ENCODE results near the gene RIPK3.

The RIPK3 gene

GRCh38 chr14:24322672-24323071 lies 17.1 kb downstream of the RIPK3 start:
- no peak for DNase-seq (ENCODE audit: low read depth in 2 of 2)

- DNase-seq (ENCODE audit: low read depth in 2 of 2): no peak
These were observed 18.4 kb downstream of the RIPK3 start for GRCh38 chr14:24321212-24321975.

DNA sequence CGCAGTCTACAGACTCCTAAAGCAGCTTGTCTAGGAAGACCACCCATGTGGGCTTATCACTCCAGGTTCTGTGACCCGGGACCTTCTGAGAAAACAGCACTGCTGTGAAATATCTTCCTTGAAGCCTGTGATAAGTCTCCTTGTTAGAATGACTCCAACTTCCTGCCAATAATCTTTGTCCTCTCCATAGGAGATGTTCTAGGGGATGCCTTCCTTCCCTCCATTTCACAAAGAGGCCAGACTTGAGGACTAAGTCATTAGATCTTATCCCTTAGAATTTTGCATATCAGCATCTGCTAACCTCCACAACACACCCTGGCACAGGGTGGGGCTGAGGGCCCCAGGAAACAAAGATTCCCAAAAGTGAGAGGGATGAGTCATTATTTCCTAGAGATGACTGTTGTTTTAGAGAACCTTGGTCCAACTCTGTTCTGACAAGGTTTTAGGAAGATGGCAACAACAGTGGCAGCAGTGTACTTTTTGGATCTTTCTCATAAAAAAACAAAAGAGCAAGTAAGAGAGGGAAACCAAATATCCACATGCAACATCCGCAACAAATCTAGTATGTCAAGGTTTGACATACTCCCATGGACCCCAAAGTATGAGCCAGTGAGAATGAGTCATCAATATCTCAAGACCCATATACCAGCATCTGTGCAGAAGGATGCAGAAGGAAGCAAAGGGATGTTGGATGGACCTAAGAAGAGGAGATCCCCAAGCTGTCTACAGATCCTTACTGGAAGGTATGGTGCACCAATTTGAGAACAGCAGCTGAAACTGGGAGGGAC lies 22.5 kb downstream of the RIPK3 start:
- DNase-seq (ENCODE audit: low read depth in 2 of 2): no peak

DNA sequence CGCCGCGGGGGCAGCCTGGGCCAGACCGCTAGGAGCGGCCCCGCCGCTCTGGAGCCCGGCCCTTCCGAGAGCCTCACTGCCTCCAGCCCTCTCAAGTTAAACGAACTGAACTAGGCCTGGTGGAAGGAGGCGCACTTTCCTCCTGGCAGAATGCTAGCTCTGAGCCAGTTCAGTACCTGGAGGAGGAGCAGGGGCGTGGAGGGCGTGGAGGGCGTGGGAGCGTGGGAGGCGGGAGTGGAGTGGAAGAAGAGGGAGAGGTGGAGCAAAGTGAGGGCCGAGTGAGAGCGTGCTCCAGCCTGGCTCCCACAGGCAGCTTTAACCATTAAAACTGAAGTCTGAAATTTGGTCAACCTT lies 23.2 kb downstream of the RIPK3 start:
- no peak for DNase-seq (ENCODE audit: low read depth in 2 of 2)

DNA sequence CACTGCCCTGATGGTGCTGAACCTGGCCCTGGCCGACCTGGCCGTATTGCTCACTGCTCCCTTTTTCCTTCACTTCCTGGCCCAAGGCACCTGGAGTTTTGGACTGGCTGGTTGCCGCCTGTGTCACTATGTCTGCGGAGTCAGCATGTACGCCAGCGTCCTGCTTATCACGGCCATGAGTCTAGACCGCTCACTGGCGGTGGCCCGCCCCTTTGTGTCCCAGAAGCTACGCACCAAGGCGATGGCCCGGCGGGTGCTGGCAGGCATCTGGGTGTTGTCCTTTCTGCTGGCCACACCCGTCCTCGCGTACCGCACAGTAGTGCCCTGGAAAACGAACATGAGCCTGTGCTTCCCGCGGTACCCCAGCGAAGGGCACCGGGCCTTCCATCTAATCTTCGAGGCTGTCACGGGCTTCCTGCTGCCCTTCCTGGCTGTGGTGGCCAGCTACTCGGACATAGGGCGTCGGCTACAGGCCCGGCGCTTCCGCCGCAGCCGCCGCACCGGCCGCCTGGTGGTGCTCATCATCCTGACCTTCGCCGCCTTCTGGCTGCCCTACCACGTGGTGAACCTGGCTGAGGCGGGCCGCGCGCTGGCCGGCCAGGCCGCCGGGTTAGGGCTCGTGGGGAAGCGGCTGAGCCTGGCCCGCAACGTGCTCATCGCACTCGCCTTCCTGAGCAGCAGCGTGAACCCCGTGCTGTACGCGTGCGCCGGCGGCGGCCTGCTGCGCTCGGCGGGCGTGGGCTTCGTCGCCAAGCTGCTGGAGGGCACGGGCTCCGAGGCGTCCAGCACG lies 23.8 kb downstream of the RIPK3 start:
- DNase-seq (ENCODE audit: low read depth in 2 of 2): no peak

DNA sequence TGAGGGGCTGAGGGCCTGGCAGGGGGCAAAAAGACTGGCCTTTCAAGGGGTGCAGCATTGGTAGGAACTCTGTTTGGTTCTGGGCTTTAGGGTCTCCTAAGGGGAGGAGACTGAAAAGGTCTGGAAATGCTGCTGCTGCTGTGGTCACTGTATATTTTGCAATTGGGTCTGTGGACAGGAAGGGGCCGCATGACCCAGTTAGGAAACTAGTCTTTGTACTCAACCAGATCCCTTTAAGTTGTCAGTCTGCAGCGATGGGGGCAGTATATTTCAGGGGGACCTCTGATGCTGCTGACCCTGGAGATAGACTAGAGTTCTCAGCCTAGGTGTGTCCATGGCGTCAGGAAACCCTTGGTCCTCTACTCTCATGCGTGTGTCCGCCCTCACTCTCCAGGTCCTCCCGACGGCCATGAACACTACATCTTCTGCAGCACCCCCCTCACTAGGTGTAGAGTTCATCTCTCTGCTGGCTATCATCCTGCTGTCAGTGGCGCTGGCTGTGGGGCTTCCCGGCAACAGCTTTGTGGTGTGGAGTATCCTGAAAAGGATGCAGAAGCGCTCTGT lies 24.5 kb downstream of the RIPK3 start:
- no peak for DNase-seq (ENCODE audit: low read depth in 2 of 2)

DNA sequence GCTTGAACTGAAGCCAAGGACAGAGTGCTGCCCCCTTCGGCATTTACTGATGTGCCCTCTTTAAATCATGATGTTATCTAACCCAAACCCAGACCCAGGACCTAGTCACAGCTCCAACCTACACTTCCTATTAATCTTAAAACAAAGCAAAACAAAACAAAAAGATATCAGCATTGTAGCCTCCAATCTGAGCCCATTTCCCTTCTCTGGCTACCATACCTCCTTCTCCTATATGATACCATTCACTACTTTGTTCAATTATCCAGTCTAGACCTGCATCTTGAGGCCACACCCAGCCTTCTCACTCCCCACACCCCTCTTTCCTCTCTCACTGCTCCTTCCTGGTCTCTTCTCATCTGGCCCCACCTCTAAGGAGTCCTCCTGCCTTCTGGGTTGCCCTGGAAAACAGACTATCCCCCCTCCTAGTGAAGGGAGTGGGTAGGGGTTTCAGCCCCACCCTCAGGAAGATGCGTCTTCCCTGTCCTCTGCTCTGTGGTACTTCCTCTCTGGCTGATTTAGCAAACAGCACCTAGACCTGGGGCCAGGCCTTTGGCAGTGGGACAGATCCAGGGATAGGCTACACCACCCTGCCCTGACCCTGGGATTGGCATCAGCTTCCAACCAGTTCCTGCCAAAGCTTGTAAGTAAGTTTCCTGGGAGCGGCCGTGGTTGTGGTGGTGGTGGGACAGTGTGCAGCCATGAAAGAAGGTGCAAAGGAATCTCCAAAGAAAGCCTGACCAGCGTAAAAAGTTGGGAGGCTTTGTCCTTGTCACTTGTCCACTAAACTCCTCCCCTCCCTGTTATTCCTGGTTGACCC lies 25.2 kb downstream of the RIPK3 start:
- no peak for DNase-seq (ENCODE audit: low read depth in 2 of 2)

- no peak for DNase-seq (ENCODE audit: low read depth in 2 of 2)
These were observed 25.9 kb downstream of the RIPK3 start for GRCh38 chr14:24313913-24314312.

DNA sequence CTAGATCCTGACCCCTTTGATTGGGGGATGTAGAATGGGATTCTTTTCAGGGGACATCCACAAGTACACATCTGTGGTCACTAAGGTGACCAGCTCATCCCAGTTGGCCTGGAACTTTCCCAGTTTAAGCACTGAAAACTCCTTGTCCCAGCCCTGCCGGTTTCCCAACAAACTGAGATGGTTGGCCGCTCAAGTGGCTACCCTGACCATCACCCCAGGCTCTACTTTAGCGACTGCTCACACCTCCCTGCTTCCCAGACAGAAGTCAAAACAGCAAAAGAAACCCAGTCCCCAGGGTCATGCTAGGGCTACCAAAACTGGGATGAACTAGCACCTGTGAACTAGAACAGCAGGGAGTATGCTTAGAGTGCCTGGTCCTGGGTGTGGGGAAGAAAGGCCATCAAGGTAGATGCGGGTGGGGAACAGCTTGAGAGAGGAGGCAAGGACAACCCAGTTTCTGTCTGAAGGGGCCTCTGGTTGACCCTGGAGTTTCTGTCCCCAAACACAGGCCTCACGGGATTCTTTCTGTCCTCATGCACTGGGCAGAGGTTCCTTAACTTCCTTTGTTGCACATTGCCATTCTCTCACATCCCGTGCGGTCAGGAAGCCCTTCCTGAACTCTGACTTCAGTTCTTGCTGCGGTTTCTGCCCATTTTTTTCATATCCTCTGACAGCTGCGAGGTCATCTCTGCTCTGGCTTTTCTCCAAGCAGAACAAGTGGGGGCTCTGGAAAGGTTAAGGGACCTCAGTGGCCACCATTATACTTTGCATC lies 26.9 kb downstream of the RIPK3 start:
- DNase-seq (ENCODE audit: low read depth in 2 of 2): no peak

GRCh38 chr14:24311837-24312615 lies 27.8 kb downstream of the RIPK3 start:
- no peak for DNase-seq (ENCODE audit: low read depth in 2 of 2)

- peak in 1 of 2 donors; percentile 44 for DNase-seq (ENCODE audit: low read depth in 2 of 2)
These were observed 28.9 kb downstream of the RIPK3 start, which contains the start of gene LTB4R for GRCh38 chr14:24310646-24311604. TSS of gene LTB4R (plus strand) at chr14:24311502. CDS start at chr14:24315652, 4,150 bp downstream.

DNA sequence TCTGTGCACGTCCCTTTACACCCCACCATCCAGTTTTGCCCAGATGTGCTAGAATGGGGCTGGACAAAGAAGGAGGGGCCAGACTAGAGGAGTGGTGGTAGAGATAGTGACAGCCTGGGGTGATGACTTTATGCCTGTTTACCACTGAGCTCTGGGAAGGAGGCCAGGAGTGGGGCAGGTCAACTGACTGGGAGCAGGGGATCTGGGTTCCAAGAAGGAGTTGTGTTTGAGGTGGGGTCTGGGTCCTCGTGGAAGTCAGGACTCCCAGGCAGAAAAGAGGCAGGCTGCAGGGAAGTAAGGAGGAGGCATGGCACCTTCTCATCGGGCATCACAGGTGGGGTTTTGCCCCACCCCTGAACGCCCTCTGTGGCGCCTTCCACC lies 29.5 kb downstream of the RIPK3 start:
- DNase-seq (ENCODE audit: low read depth in 2 of 2): no peak

DNA sequence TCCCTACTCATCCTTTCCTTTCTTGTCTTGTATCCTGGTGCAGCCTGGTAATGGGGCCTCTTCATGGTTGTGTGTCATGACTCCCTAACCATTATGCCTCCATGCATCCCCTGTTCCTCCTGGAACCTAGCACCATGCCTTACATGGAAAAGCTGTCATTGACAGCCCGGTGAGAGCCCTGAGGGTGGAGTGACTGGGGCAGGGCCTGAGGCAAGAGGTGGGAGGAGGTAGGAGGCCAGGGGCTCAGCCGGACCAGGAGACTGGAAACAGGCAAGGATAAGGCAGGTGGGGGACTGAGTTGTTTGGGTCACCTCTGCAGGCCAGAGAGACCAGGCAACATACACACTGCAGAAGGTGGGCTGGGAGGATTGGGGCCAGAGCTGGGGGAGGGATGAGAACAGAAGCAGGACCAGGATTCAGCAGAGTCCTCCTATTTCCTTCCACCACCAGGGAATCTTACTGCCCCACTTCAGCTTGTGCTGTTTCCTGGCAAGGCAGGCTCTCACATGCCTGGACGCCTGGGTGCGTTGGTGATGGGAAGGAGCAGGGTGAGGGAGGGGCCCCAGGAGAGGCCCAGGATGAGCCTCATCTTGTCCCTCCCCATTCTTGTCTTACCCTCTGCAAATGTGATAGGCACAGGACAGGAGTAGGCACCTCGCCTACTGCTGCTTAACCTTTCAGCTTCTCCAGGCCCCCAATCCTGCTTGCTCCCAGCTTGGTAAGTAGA lies 30.1 kb downstream of the RIPK3 start, which contains the start of gene LTB4R2:
TSS of gene LTB4R2 (plus strand) at position 603 of the 727 bp plus-strand sequence. CDS start 525 bp downstream, outside the sequence.
- no peak for DNase-seq (ENCODE audit: low read depth in 2 of 2)

- DNase-seq (ENCODE audit: low read depth in 2 of 2): no peak
These were observed 31.3 kb downstream of the RIPK3 start for GRCh38 chr14:24308342-24309124.

DNA sequence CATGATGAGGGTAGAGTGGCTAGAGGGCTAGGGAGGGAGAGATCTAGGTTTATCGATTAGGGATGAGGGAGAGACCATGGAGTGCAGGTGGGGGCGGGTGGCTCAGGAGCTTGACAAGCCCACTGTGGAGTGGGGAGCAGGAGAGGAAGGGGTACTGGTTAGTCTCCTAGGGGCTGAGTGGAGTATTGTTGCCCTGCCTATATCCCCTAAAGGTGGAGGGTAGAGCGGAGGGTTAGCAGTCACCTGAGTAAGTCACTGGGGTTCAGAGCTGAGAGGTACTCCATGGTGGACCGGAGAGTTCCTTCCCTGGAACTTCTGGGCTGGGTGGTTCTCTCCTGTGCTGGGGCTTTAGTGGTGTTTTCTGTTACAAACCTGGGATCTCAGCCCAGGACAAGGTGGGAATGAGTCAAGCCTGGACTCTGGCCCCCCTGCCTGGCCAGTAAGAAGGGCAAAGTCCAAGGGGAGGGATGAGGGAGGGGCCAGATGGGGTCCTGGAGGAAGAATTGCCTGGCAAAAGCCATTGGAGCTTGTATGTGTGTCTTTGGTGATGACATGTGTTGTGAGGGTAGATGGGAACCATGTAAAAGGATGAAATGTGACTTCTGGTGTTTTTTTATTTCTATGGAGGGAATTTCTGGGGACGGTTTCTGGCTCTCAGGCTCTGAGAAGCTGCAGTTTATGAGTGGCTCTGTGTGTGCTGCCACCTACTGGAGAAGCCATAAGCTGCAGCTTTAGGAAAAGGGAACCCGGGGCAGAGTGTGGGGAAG lies 32.0 kb downstream of the RIPK3 start, which contains the start of gene CIDEB:
TSS of gene CIDEB (minus strand) at position 403 of the 767 bp plus-strand sequence. CDS start at position 284, 119 bp downstream.
- peak in 1 of 2 donors; percentile 49 for DNase-seq (ENCODE audit: low read depth in 2 of 2)

GRCh38 chr14:24307156-24307574 lies 32.6 kb downstream of the RIPK3 start:
- DNase-seq (ENCODE audit: low read depth in 2 of 2): no peak

Measured in stimulated activated CD4-positive, alpha-beta T cell treated with anti-CD3 and anti-CD28 coated beads, Interleukin-15, amount 100 ng/mL, for 48 hours (primary cell).